NCI-H748 (cell line): ENCODE data around the gene GPR87.

Experiments
- DNase-seq: peaks from one replicate; lab custom pipeline; 2025; ENCODE audit not compliant: unreplicated experiment; lab: John Stamatoyannopoulos, UW

The GPR87 gene

DNA sequence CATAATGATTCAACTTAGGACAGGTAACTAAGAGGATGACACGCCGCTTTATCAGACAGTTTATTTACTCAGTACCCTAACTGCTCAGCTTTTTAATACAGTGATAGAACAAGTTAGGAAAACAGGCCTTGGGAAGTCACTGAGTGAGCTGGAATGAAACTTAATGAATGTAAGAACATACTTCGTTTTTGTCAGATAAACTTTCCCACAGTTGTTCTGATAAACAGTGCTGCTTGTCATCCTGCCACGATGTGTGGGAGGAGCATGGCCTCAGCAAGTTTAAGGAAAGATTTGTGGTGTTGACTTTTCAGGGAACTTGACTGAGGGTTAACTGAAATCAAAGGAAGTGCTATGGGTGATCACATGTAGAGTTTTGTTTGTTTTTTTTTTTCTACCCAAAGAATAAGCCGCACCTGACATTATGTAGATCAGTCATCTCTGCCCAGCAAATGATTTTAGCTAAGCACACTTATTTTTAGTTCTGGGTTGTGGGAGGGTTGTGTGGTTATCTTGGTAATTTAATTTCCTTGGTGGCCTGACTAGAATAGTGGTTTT lies 32.6 kb downstream of the GPR87 start:
- no peak for DNase-seq

DNA sequence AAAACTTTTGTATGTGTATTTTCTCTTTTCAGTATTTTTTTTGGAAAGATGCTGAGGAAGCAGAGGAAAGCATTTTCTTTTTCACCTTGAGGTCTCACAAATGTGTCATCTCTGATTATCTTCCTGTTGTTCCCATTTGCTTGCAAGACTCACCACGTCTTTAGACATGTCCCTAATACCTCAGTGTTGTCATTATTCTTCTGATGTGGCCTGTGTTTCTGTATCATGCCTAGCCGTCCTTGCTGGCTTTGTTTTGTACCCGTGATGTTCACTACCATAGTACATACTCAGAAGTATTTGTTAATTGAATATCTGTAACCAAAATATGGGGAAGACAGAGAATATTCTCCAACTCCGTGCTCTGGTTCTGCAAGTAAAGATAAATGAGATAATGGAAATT lies 33.2 kb downstream of the GPR87 start:
- no peak for DNase-seq

DNA sequence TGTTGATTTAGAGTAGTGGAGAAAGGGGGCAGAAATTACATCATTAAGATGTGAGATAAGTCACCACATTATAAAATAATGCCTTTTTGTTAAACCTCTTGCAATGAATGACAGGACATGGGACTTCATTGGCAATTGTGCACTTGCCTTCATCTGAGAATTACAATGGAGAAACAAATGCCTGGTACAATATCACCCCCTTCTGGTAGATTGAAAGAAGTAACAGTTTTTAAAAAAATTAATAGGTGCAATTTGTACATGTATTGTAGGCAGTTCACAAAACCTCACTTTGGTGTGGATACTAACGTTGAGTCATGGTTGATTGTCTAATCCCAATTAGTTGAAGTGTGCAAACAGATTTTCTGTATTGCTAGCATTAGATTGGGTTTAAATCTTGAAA lies 33.7 kb downstream of the GPR87 start:
- DNase-seq: peak; percentile 37

DNA sequence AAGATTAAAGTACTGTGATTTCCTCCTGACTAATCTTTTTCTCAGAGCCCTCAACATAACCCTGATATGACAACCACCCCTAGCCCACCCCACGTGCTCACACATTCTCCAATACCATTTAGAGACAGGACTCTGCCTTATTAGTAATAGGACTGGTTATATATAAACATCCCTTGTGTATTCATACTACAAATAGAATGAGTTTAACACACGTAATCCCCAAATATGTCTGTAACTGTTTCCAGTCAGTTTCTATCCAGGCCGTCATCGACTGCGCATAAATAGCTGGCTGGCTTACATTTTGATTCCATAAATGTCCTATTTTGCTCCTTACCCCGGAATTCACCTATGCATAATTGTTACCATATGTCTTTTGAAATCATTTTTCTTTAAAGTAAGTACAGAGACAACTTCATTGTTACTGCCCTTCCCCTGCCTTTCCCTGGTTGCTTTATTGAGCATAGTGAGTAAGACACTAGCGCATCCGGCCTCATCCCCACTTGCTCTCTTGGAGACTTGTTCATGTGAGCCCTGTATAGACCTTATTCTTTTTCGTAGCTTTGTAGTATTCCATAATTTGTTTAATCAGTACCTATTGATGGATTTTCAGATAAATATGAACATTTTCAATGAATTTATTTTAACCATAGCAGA lies 34.8 kb downstream of the GPR87 start:
- DNase-seq: no peak

DNA sequence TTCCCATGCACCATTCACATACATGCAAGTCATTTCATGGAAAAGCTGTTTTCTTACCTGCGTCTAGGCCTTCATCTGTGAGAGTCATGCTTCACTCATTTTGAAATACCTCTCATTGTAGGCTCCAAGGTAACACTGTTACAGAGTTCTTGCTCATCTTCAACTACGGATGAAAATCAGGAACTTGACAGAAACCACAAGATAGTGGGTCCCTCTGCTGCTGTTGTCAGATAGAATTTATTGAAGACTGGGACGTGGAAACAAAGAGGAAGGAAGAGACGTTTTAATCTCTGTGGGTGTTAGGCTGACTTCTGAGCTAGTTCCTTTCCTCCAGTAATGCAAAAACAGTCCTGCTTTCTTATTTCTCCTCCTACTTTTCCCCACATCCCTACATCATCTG lies 38.4 kb downstream of the GPR87 start, which contains the start of gene P2RY14:
Gene P2RY14, minus strand, starts transcription at position 313 of the 400 bp plus-strand sequence. CDS start 64,226 bp downstream, outside the sequence.
- no peak for DNase-seq

DNA sequence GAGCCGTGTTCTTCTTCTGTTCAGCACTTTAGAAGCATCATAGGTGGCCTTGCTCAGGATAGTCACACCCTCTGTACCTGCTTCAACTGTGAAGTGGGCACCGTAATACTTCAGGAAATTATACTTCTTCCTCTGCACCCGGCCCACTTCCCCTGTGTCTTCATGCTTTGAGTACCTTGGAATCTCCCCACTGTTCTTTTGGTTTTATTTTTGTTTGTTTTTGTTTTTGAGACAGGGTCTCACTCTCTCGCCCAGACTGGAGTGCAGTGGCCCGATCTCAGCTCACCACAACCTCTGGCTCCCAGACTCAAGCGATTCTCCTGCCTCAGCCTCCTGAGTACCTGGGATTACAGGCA lies 40.0 kb downstream of the GPR87 start:
- DNase-seq: no peak

DNA sequence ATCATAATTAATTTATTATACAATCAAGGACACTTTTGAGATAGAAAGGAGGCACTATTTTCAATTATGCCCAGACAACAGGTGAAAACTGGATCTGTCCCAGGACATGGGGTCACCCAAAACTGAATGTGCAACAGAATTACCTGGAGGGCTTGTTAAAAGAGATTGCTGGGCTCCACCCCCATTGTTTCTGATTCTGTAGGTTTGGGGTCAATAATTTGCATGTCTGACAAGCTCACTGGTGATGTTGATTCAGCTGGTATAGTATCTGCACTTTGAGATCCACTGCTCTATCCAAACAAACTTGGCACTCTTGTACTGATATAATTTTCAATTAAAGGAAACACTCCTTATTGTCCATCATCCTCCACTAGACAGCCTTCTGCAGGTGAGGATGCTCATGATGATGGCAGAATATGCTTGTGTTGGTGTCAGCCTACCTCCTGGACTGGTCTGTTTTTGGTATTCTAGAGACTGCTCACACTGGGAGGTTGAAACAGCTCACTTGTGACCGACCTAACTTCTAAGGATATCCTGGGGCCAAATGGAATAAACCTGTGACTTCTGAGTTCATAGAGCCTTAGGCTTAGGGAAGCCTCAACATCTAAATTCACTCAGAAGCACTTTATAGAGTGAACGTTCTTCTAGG lies 40.5 kb downstream of the GPR87 start:
- peak; percentile 46 for DNase-seq

DNA sequence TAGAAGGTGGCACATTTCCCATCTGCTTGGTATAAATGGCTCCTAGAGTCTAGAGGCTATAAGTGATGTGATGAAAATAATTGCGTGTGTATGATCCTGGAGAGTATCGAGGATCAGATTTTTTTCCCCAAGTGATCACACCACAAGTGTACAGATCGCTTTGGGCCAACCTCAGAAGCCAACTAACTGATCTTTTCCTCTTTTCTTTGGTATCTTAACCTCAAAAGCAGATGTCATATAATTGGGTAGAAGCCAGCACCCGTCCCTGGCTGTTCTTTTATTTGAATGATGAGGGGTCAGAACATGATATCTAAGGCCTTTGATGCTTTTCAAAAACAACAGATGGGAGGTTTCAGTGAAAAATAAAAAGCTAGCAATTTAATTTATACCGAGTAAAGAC lies 41.5 kb downstream of the GPR87 start:
- DNase-seq: peak; percentile 6

DNA sequence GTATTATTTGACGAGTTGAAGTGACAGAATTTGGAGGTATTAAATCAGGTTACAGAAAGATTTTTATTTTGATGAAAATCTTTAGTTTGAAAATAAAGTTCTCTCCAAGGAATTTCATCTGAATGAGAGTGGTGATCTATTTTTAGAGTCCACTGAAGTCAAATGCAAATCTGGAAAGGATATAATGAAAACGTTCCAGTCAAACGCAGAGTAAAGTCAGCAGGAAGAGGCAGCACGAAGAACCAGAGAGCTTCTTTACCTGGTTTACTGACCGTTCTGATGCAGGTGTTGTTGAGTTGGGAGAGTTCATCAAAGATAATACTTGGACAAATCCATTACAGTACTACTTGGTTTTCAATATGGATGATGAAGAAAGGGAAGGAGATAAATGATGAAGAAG lies 47.0 kb downstream of the GPR87 start:
- DNase-seq: no peak

DNA sequence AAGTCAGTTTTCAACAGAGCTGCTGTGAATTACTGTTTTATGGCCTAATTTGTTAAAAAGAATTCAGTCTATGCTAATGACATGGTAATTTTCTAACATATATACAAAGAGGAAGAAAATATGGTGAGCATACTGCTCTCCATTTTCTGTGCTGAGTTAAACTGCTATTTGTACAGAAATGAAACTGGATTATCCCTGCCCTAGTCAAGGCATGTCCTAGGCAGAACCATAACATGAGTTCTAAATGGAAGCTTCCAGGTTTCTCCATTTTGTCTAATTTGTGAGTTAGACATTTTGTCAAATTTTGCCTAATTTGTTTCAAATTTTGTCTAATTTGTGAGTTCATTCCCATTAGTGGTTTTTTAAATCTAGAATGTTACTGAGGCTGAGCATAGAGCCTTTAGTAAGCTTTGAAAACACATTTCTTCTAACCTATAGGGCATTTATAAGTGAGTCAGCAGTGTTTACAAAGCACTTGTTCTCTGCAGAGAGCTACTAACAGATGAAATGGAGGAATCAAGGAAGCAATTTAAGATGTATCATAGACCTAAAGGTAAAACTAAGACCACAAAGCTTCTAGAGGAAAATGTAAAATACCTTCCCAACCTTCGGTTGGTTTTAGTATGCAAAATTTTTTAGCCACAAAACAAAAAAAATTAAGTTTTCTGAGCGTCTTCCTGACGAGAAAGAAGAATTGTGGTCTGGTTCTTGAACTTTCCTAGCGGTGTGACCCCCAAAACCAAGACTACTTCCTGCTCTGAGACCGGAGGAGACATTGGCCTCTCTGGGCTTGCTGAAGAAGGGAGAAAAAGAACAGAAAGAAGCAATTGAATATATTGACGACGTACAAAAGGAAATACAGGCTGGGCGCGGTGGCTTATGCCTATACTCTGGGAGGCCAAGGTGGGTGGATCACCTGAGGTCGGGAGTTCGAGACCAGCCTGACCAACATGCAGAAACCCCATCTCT lies 48.1 kb downstream of the GPR87 start:
- DNase-seq: no peak

DNA sequence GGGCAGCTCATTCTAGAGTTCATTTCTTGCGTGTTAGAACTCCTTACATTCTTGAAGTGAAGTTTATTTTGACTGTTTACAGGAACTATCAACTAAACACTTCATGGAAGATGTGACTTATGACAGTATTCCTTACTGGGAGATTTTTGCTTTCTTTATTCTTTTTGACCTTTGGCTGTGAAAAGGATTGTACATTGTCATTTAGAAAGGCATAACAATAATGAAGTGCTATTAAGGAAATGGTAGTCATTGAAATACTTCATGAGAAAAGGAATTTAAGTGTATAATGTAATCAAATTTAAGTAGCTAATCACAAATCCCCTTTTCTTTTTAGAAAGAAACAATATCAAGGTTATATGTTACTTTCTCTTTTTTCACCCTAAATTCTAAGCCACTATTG lies 49.6 kb downstream of the GPR87 start:
- no peak for DNase-seq

DNA sequence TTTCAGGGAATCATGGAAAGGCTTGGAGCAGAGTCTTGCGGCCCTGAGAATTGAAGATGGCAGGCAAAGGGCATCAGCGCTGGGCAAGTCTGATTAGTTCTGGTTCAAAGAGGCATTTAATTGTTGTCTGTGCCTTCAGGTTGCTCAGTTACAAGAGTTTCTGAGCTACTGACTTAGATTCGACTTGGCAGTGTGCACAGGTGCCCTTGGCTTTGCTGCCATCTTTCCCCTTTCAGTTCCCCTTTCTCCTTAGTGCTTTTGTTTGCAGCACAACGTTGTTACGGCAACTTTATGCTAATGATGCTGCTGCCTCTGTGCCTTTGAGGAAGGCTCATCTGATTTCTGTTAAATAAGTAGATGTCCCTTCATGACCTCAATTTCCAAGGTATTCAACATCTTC lies 50.8 kb downstream of the GPR87 start:
- peak; percentile 5 for DNase-seq

DNA sequence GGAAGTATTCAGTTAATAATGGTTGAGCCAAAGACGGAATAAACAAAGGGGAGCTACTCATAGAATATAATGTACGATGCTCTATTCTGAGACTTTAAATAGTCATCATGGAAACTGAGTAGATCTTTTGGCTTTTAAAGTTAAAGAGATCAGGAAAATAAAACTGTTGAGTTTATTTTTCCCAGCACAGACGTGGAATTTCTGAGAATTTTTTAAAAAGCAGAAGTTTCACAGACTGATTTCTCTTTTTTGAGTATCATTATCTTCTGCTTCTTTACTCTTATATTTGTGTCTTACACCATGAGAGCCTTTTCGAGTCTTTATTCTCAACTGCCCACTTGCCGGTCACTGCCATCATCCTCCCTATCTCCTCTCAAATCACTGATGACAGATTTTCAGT lies 51.5 kb downstream of the GPR87 start:
- no peak for DNase-seq

DNA sequence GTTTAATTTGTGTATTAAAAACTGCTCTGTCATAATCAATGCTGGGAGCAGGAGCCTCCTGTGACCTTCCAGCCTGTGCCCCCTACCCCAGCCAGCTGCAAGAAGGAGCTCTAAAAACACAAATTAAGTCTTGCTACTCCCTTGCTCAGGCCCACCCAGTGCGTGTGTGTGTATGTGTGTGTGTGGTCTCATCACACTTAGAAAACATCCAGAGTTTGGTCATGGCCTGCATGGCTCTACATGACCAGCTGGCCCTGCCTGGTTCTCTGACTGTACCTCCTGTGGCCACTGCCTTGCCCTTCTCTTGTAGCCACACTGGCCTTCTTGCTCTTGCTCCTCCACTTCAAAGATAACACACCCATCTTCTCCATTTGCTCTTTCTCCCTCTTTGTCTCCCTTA lies 52.0 kb downstream of the GPR87 start:
- DNase-seq: no peak

DNA sequence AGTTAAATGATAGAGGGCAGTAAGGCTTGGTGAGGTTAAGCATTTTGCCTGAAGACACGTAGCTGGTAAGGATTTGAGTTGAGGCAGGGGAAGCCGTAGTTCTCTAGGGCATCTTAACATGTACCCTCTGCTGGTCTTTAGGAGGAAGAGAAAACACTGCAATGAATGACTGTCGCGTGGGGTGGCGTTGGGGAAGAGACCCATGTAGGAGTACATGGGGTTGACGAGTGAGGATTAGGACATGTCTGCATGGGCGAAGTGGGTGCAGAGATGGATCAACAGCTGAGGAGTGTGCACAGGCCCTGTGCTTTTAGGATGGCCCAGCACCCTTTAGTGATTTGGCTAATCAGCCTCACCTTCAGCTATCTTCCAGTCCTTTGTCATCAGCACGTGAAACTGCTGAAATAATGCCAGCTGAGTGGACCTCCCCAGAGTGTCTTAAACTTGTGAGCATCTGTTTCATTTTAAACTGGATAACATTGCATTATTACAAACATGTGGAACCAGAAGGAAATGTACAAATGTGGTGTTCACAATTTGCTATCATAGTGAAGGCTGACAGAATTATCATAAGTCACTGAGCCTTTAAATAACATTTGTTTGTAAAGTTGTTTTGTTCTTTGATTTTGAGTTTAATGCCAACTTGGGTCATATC lies 53.6 kb downstream of the GPR87 start:
- no peak for DNase-seq

DNA sequence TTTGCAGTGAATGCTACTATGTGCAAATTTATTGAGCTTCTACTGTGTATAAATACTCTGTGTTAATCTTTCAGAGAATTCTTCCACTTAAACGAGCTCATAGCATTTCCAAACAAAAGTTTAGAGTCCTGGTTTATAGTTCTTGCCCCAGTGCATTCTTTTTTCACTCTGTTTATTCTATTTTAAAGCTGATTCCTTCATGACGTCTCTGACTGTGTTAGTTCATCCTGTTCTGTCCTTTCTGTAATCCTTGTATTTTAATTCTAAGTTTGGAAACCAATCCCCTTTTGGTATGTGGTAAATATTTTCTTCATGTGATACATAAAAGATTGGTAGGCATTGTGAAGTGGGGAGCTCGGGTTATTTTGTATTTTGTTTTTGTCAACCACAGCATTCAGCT lies 57.0 kb downstream of the GPR87 start:
- DNase-seq: no peak

DNA sequence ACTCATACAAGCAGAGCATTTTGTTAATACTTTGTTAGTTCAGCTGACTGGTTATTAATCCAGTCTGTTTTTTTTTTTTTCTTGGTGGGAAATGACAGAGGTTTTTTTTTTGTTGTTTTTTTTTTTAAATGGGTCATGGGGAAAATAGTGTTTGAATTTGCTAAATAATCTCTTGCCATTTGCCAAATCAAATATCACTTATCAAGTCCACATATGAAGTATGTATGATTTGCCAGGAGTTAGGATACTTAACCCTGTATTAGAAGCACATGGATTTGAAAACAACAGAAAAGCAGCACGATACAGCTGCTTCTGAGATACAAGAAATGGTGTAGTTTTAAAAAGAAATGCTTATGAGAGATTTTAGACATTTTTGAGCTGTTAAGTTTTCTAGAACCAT lies 59.9 kb downstream of the GPR87 start:
- no peak for DNase-seq

DNA sequence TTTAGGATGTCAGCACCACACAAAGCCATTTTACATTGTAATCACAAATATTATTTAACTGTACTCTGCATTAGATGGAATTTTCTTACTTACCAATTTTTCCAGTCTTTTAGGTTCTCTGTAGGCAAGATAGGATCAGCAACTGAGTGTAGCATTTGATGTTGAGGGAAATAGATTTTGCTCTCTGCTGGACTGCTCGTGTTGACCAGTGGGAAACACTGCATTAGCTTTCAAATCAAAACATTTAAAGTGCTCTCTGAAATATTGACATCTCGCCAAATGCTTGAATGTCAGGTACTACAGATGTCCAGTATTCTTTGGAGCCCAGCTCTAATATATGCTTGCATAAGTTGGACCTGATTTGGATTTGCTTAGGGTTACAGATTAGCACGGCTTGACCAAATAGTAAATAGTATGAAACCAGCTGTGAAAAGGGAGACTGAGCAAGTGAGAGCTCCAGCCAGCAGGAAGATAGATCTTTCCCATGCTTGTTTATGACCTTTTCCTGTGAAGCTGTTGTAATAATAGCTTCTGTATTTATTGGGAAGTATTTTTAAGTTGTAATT lies 67.8 kb downstream of the GPR87 start:
- no peak for DNase-seq
